T-helper 1 cell treated with Interleukin-12 subunit alpha and Interleukin-12 subunit beta and Interleukin-4 antibody, amounts not matched to agents 30 μg/mL and 1 μg/mL, for 36 hours (primary cell): ENCODE data around the gene SMAD6.

ENCODE experiments used
- H3K27ac Mint-ChIP-seq: one replicate; pipeline ENCODE4 v1.8.0; 2021; ENCODE audit warnings: mild to moderate bottlenecking, mixed read lengths
- H3K27me3 Mint-ChIP-seq: one replicate; pipeline ENCODE4 v1.8.0; 2021; ENCODE audit warnings: low read depth, mixed read lengths
- H3K36me3 Mint-ChIP-seq: one replicate; pipeline ENCODE4 v1.8.0; 2021; ENCODE audit warnings: low read depth, mixed read lengths
- H3K4me1 Mint-ChIP-seq: one replicate; pipeline ENCODE4 v1.8.0; 2021; ENCODE audit warnings: low read depth, mixed read lengths
- H3K4me3 Mint-ChIP-seq: one replicate; pipeline ENCODE4 v1.8.0; 2021; ENCODE audit warnings: mild to moderate bottlenecking, moderate library complexity, mixed read lengths
- H3K9me3 Mint-ChIP-seq: one replicate; pipeline ENCODE4 v1.8.0; 2021; ENCODE audit warnings: mixed read lengths

The SMAD6 gene

GRCh38 chr15:66766282-66767230, 64.5 kb downstream of the SMAD6 start:
- Mint-ChIP-seq H3K4me1 (peaks cover 2% of the 10 kb centered on the region), H3K9me3 (no peaks in the 10 kb centered on the region), H3K4me3 (no peak overlapping the region), H3K27ac (no peak overlapping the region), H3K36me3 (no peaks in the 10 kb centered on the region), H3K27me3 (peaks cover 50% of the 10 kb centered on the region)

GRCh38 chr15:66767240-66767659, 65.2 kb downstream of the SMAD6 start:
- no peak overlapping the region for H3K4me3 Mint-ChIP-seq
- no peaks in the 10 kb centered on the region for H3K9me3 Mint-ChIP-seq
- peaks cover 2% of the 10 kb centered on the region for H3K4me1 Mint-ChIP-seq
- peaks cover 43% of the 10 kb centered on the region for H3K27me3 Mint-ChIP-seq
- no peak overlapping the region for H3K27ac Mint-ChIP-seq
- H3K36me3 Mint-ChIP-seq = no peaks in the 10 kb centered on the region

DNA sequence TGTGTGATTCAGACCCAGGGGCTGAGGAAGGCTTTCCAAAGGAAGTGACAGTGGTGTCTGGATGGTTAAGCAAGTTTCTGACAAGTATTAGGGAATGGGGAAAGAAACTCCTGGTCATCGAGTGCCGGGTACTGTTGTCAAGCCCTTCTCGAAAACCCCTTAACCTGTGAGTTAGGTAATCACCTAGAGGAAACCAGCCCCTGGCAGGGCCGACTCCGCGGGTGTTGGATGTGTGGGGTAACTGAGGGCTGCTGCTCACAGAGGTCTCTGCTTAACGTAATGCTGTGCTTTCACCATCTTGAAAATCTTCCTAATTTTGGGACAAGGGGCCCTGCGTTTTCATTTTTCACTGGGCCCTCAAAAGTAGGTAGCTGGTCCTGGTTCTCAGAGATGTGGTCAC, 67.0 kb downstream of the SMAD6 start:
- H3K27me3 Mint-ChIP-seq = peaks cover 37% of the 10 kb centered on the region
- no peak overlapping the region for H3K27ac Mint-ChIP-seq
- no peaks in the 10 kb centered on the region for H3K9me3 Mint-ChIP-seq
- H3K36me3 Mint-ChIP-seq = no peaks in the 10 kb centered on the region
- H3K4me3 Mint-ChIP-seq = no peak overlapping the region
- peaks cover 2% of the 10 kb centered on the region for H3K4me1 Mint-ChIP-seq

- H3K9me3 Mint-ChIP-seq = no peaks in the 10 kb centered on the region
- peaks cover under 1% of the 10 kb centered on the region for H3K4me1 Mint-ChIP-seq
- H3K27ac Mint-ChIP-seq = no peak overlapping the region
- peaks cover 22% of the 10 kb centered on the region for H3K27me3 Mint-ChIP-seq
- H3K36me3 Mint-ChIP-seq = no peaks in the 10 kb centered on the region
- H3K4me3 Mint-ChIP-seq = no peak overlapping the region
Measured at GRCh38 chr15:66770518-66771350, 68.7 kb downstream of the SMAD6 start.

DNA sequence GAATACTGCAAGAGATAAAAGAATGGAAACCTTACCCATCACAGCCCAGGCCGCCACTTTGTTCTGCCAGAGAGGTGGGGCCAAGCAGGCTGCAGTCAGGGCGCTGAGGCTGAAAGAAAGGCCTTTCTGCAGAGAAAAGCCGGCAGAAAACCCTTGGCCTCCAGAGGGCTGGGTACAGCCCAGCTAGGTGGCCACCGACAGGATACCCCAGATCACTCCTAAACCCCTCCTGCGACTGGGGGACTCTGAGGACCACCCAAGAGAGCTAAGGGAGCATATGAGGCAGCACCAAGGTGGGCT, 69.3 kb downstream of the SMAD6 start:
- H3K9me3 Mint-ChIP-seq = no peaks in the 10 kb centered on the region
- no peaks in the 10 kb centered on the region for H3K36me3 Mint-ChIP-seq
- H3K4me1 Mint-ChIP-seq = no peaks in the 10 kb centered on the region
- H3K27ac Mint-ChIP-seq = no peak overlapping the region
- H3K27me3 Mint-ChIP-seq = peaks cover 17% of the 10 kb centered on the region
- H3K4me3 Mint-ChIP-seq = no peak overlapping the region

GRCh38 chr15:66772604-66773128, 70.6 kb downstream of the SMAD6 start:
- Mint-ChIP-seq H3K4me3 (no peak overlapping the region), H3K36me3 (no peaks in the 10 kb centered on the region), H3K4me1 (no peaks in the 10 kb centered on the region), H3K27ac (no peak overlapping the region), H3K27me3 (peaks cover 7% of the 10 kb centered on the region), H3K9me3 (no peaks in the 10 kb centered on the region)

- no peak overlapping the region for H3K27ac Mint-ChIP-seq
- no peaks in the 10 kb centered on the region for H3K9me3 Mint-ChIP-seq
- H3K4me3 Mint-ChIP-seq = no peak overlapping the region
- peaks cover 4% of the 10 kb centered on the region for H3K27me3 Mint-ChIP-seq
- H3K4me1 Mint-ChIP-seq = no peaks in the 10 kb centered on the region
- H3K36me3 Mint-ChIP-seq = no peaks in the 10 kb centered on the region
Measured at GRCh38 chr15:66773129-66773873, 71.3 kb downstream of the SMAD6 start.

- Mint-ChIP-seq H3K36me3 (no peaks in the 10 kb centered on the region), H3K27ac (no peak overlapping the region), H3K9me3 (no peaks in the 10 kb centered on the region), H3K27me3 (no peaks in the 10 kb centered on the region), H3K4me1 (no peaks in the 10 kb centered on the region), H3K4me3 (no peak overlapping the region)
Measured at GRCh38 chr15:66774001-66774814, 72.2 kb downstream of the SMAD6 start.

- no peaks in the 10 kb centered on the region for H3K27me3 Mint-ChIP-seq
- no peaks in the 10 kb centered on the region for H3K9me3 Mint-ChIP-seq
- H3K36me3 Mint-ChIP-seq = no peaks in the 10 kb centered on the region
- H3K27ac Mint-ChIP-seq = no peak overlapping the region
- H3K4me1 Mint-ChIP-seq = no peaks in the 10 kb centered on the region
- H3K4me3 Mint-ChIP-seq = no peak overlapping the region
Measured at GRCh38 chr15:66775127-66776105, 73.4 kb downstream of the SMAD6 start.

- H3K27ac Mint-ChIP-seq = no peak overlapping the region
Measured at GRCh38 chr15:66777054-66777453, 75.0 kb downstream of the SMAD6 start.

DNA sequence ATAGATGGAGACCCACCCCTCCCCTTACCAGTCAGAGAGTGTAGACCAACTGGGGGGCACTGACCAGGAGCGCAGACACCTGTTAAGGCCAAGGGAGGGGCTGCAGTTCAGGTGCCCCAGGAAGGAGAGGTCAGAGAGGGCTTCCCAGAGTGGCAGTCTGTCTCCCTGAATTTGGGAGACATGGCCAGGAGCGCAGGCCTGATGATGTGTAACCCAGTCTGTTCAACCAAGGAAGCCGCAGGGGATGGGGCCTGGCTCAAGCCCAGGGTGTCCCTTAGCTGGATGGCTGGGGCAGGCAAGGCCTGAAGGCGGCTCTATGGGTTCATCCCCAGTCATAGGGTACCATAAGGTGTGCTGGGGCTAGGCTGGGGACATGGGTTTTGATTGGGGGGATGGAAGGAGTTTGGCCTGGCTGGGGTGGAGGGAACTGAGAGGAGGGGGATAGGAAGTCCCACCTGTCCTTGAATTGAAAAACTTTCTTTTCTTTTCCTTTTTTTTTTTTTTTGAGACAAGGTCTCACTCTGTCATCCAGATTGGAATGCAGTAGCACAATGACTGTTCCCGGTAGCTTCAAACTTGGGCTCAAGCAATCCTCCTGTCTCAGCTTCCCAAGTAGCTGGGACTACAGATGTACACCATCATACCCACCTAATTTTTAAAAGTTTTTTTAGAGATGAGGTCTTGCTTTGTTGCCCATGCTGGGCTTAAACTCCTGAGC, 75.7 kb downstream of the SMAD6 start:
- Mint-ChIP-seq H3K4me3 (no peak overlapping the region), H3K9me3 (no peaks in the 10 kb centered on the region), H3K27ac (no peak overlapping the region), H3K4me1 (no peaks in the 10 kb centered on the region), H3K36me3 (no peaks in the 10 kb centered on the region), H3K27me3 (peaks cover under 1% of the 10 kb centered on the region)

More at GRCh38 chr15:66777054-66777453, 75.0 kb downstream of the SMAD6 start:
- H3K36me3 Mint-ChIP-seq = no peaks in the 10 kb centered on the region
- H3K27me3 Mint-ChIP-seq = no peaks in the 10 kb centered on the region
- H3K4me1 Mint-ChIP-seq = no peaks in the 10 kb centered on the region
- no peaks in the 10 kb centered on the region for H3K9me3 Mint-ChIP-seq
- no peak overlapping the region for H3K4me3 Mint-ChIP-seq

DNA sequence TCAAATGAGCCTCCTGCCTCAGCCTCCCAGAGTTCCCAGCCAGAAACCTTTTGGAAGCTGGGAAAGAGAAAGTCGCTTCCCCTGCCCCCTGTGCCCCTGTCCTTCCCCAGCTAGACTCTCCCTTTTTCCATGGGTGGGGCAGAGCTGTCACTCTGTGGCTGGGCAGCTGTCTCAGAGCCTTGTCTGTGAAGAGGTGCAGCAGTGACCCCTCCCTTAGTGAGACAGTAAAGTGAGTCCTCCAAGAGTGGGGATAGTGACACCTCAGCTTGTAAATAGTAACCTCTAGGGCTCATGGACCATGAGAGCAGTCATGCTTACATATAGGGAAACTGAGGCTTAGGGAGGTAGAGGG, 76.3 kb downstream of the SMAD6 start:
- Mint-ChIP-seq H3K4me3 (no peak overlapping the region), H3K4me1 (no peaks in the 10 kb centered on the region), H3K27me3 (peaks cover 5% of the 10 kb centered on the region), H3K36me3 (no peaks in the 10 kb centered on the region), H3K9me3 (no peaks in the 10 kb centered on the region), H3K27ac (no peak overlapping the region)
